Epithelial cell of proximal tubule (primary cell): Measurements from ENCODE around the gene TNK1. TPM values are rescaled to one million over a fixed set of nuclear protein-coding genes. Genes with fewer than 3 reads are reported as not detected.
A peak's percentile ranks its signal among the peaks of the same experiment; 100 is the strongest.
"Not testable (repeated sequence)": the region's sequence is repeated elsewhere in the genome, so short reads cannot be mapped to it uniquely, and the experiment has no call there.

Source experiments
- DNase-seq: peaks from one replicate; pipeline ENCODE4 v3.0.0-alpha.2; 2011; ENCODE audit warnings: low read depth
- H3K4me3 ChIP-seq: 2 replicates; pipeline ENCODE4 v1.5.1; 2011; ENCODE audit warnings: low read depth, mild to moderate bottlenecking, low read length
- CTCF ChIP-seq: conservative IDR thresholded peaks from 2 replicates; pipeline ENCODE4 v1.5.1; 2012; ENCODE audit warnings: low read depth, mild to moderate bottlenecking, low read length
- total RNA-seq: library from RNA; depleted of rRNA; stranded (reverse); fragments of >200 nt; gene quantifications from 2 replicates; pipeline ENCODE4 v1.2.3, GENCODE V29; 2015

TNK1 gene
- total RNA-seq = 5.4 and 7.3 TPM in 2 replicates

- no peak for DNase-seq
- H3K4me3 ChIP-seq = peak within 1 kb of the TSS; percentile 81
- TF ChIP-seq CTCF = no peak
Observed at GRCh38 chr17:7380855-7381683, at the start of gene TNK1. Gene TNK1 (plus strand): TSS chr17:7381089. CDS start chr17:7382927, 1,838 bp downstream.

- TF ChIP-seq CTCF = no peak
- no peak overlapping the region for H3K4me3 ChIP-seq
- DNase-seq = no peak
Observed at GRCh38 chr17:7332111-7332510, 48.8 kb upstream of the TNK1 start.

- H3K4me3 ChIP-seq, DNase-seq: not testable (repeated sequence)
Observed at GRCh38 chr17:7332600-7333069, 48.3 kb upstream of the TNK1 start.

GRCh38 chr17:7334938-7335538 lies 45.9 kb upstream of the TNK1 start:
- no peak overlapping the region for H3K4me3 ChIP-seq
- no peak for TF ChIP-seq CTCF
- DNase-seq = no peak

- not testable (repeated sequence) for DNase-seq, H3K4me3 ChIP-seq
Observed at GRCh38 chr17:7335765-7336164, 45.1 kb upstream of the TNK1 start.

- no peak within 1 kb of the TSS for H3K4me3 ChIP-seq
- TF ChIP-seq CTCF = no peak
- DNase-seq = no peak
Observed at GRCh38 chr17:7336240-7337175, 44.4 kb upstream of the TNK1 start, which contains the start of gene ACAP1. Gene ACAP1 (plus strand): TSS chr17:7336529. CDS start chr17:7336735, 206 bp downstream.

GRCh38 chr17:7337600-7337999 lies 43.3 kb upstream of the TNK1 start:
- DNase-seq, H3K4me3 ChIP-seq: not testable (repeated sequence)

GRCh38 chr17:7340179-7340578 lies 40.7 kb upstream of the TNK1 start:
- no peak for DNase-seq
- TF ChIP-seq CTCF = no peak
- no peak overlapping the region for H3K4me3 ChIP-seq
